ENCODE data around the gene IQGAP3.

- TF ChIP-seq CTCF (IDR thresholded peaks at IDR 0.05) (no peak), POLR2A (IDR thresholded peaks at IDR 0.05; ENCODE audit: low read depth) (no peak), EP300 (IDR thresholded peaks at IDR 0.05) (no peak), POLR2AphosphoS5 (IDR thresholded peaks at IDR 0.05) (no peak)
Observed at GRCh38 chr1:156602557-156602993, 30.2 kb upstream of the IQGAP3 start.

All from esophagus muscularis mucosa (tissue), 4 donors.